Neuronal stem cell (in vitro differentiated cells): Measurements from ENCODE around the gene KCNK3.

ENCODE experiments used
- DNase-seq: peaks from one replicate; pipeline ENCODE4 v3.0.0-alpha.2; 2013; ENCODE audit warnings: low spot score
- H2AFZ ChIP-seq: one replicate; pipeline ENCODE4 v1.6.1; 2013; ENCODE audit warnings: mild to moderate bottlenecking, low read length, inconsistent platforms
- H2AK5ac ChIP-seq: 2 replicates; pipeline ENCODE4 v1.6.1; 2013; ENCODE audit warnings: low read depth, mild to moderate bottlenecking, inconsistent platforms, low read length, moderate library complexity, mixed read lengths
- H2BK120ac ChIP-seq: 2 replicates; pipeline ENCODE4 v1.6.1; 2013; ENCODE audit warnings: low read depth, mild to moderate bottlenecking, inconsistent platforms, low read length, moderate library complexity, mixed read lengths
- H2BK12ac ChIP-seq: one replicate; pipeline ENCODE4 v1.6.1; 2013; ENCODE audit warnings: low read length, inconsistent platforms
- H2BK15ac ChIP-seq: 2 replicates; pipeline ENCODE4 v1.6.1; 2013; ENCODE audit warnings: mild to moderate bottlenecking, low read length, inconsistent platforms, mixed read lengths
- H2BK5ac ChIP-seq: one replicate; pipeline ENCODE4 v1.6.1; 2013; ENCODE audit warnings: inconsistent platforms, mild to moderate bottlenecking, low read length, moderate library complexity
- H3K14ac ChIP-seq: one replicate; pipeline ENCODE4 v1.6.1; 2013; ENCODE audit warnings: low read length, inconsistent platforms
- H3K18ac ChIP-seq: 2 replicates; pipeline ENCODE4 v1.6.1; 2013; ENCODE audit warnings: low read length, inconsistent platforms
- H3K23ac ChIP-seq: 2 replicates; pipeline ENCODE4 v1.6.1; 2013; ENCODE audit warnings: low read depth, mild to moderate bottlenecking, mixed read lengths, low read length, inconsistent platforms; ENCODE audit not compliant: poor library complexity
- H3K27ac ChIP-seq: replicated peaks from 3 replicates; pipeline ENCODE4 v1.5.1; 2013; ENCODE audit warnings: low read length, inconsistent platforms
- H3K27me3 ChIP-seq, 3 experiments: 2 replicates each; pipeline ENCODE4 v1.6.1; 2013; ENCODE audit warnings: low read length in 3 of 3, mild to moderate bottlenecking in 2 of 3, inconsistent platforms in 1 of 3, low read depth in 1 of 3, mixed read lengths in 1 of 3, moderate library complexity in 1 of 3; ENCODE audit not compliant: control insufficient read depth in 3 of 3, insufficient read depth in 3 of 3
- H3K36me3 ChIP-seq, 2 donors: replicated peaks in 1 of 2; 2 replicates each; pipeline ENCODE4 v1.6.1; 2013; ENCODE audit warnings: low read length in 2 of 2; ENCODE audit not compliant: control insufficient read depth in 2 of 2, insufficient read depth in 2 of 2
- H3K4ac ChIP-seq: 2 replicates; pipeline ENCODE4 v1.6.1; 2013; ENCODE audit warnings: inconsistent platforms, mild to moderate bottlenecking, low read length, moderate library complexity
- H3K4me1 ChIP-seq, 2 donors: 1 replicate in 1 of 2; 2 replicates in 1 of 2; pipeline ENCODE4 v1.6.1; 2013; ENCODE audit warnings: low read length in 2 of 2, low read depth in 1 of 2; ENCODE audit not compliant: control insufficient read depth in 2 of 2, insufficient read depth in 1 of 2
- H3K4me2 ChIP-seq: one replicate; pipeline ENCODE4 v1.6.1; 2013; ENCODE audit warnings: mild to moderate bottlenecking, low read length, inconsistent platforms; ENCODE audit not compliant: insufficient read depth, poor library complexity, severe bottlenecking
- H3K4me3 ChIP-seq, 2 donors: 2 replicates each; pipeline ENCODE4 v1.5.1; 2013; ENCODE audit warnings: low read length in 2 of 2, mild to moderate bottlenecking in 2 of 2, inconsistent platforms in 1 of 2, moderate library complexity in 1 of 2
- H3K79me1 ChIP-seq: one replicate; pipeline ENCODE4 v1.6.1; 2013; ENCODE audit warnings: low read depth, mild to moderate bottlenecking, inconsistent platforms, low read length, moderate library complexity
- H3K9ac ChIP-seq: one replicate; pipeline ENCODE4 v1.6.1; 2013; ENCODE audit warnings: mild to moderate bottlenecking, low read depth, low read length, inconsistent platforms; ENCODE audit not compliant: poor library complexity
- H3K9me3 ChIP-seq, 2 donors: replicated peaks in 1 of 2; 2 replicates each; pipeline versions ENCODE3 to v1.6.1; 2013; ENCODE audit warnings: low read length in 2 of 2, mild to moderate bottlenecking in 2 of 2, inconsistent platforms in 1 of 2, low read depth in 1 of 2, mixed read lengths in 1 of 2, moderate library complexity in 1 of 2; ENCODE audit not compliant: control insufficient read depth in 2 of 2, insufficient read depth in 1 of 2
- H4K8ac ChIP-seq: one replicate; pipeline ENCODE4 v1.6.1; 2013; ENCODE audit warnings: low read depth, mild to moderate bottlenecking, inconsistent platforms, low read length, moderate library complexity
- H4K91ac ChIP-seq: one replicate; pipeline ENCODE4 v1.6.1; 2013; ENCODE audit warnings: low read length, low read depth, mild to moderate bottlenecking, inconsistent platforms; ENCODE audit not compliant: poor library complexity
- WGBS, 2 donors: extraction: QIAGEN DNeasy Blood & Tissue Kit; methylation state at CpG; one replicate each; pipeline ENCODE4 v1.1.7; 2013; ENCODE audit warnings: missing lambda C conversion rate in 2 of 2, mixed read lengths in 1 of 2; ENCODE audit not compliant: insufficient read length in 2 of 2, insufficient replicate concordance in 1 of 2; ENCODE audit errors: extremely low coverage in 2 of 2; 5-methylcytosine and 5-hydroxymethylcytosine counted together

The KCNK3 gene

GRCh38 chr2:26674002-26674751, 18.3 kb upstream of the KCNK3 start:
- DNase-seq, result no peak
- H3K9ac ChIP-seq, result no peak overlapping the region
- H2BK12ac ChIP-seq, result no peak overlapping the region
- no peak overlapping the region for H2AFZ ChIP-seq
- H3K27ac ChIP-seq, result no peak overlapping the region
- H2BK120ac ChIP-seq, result no peak overlapping the region
- peaks cover 0 to 2% of the 10 kb centered on the region in 2 donors for H3K4me1 ChIP-seq
- no CpG with 5 or more reads among the region's 14 CpGs for WGBS, 2 donors
- H2BK5ac ChIP-seq, result no peak overlapping the region
- no peak overlapping the region for H2BK15ac ChIP-seq
- peaks cover 0 to 67% (median 0%) of the 10 kb centered on the region in 3 experiments for H3K27me3 ChIP-seq
- no peaks in the 10 kb centered on the region for H3K79me1 ChIP-seq
- no peak overlapping the region for H3K4ac ChIP-seq
- H3K4me2 ChIP-seq, result no peak overlapping the region
- H2AK5ac ChIP-seq, result no peak overlapping the region
- no peaks in the 10 kb centered on the region for H3K36me3 ChIP-seq
- no peak overlapping the region for H4K8ac ChIP-seq
- no peak overlapping the region for H3K14ac ChIP-seq
- H3K9me3 ChIP-seq, result peaks cover 3 to 6% of the 10 kb centered on the region in 2 donors
- peak overlapping the region; percentile 7 for H3K18ac ChIP-seq
- no peak overlapping the region for H3K23ac ChIP-seq
- H4K91ac ChIP-seq, result peak overlapping the region; percentile 70
- H3K4me3 ChIP-seq, result no peak overlapping the region

- Histone ChIP-seq H3K4me3 (no peak overlapping the region), H3K18ac (peak overlapping the region; percentile 72), H2BK5ac (no peak overlapping the region), H4K91ac (no peak overlapping the region), H3K9ac (no peak overlapping the region), H2BK120ac (no peak overlapping the region), H3K4ac (no peak overlapping the region), H3K27ac (no peak overlapping the region), H3K79me1 (no peaks in the 10 kb centered on the region), H2BK15ac (no peak overlapping the region), H3K23ac (no peak overlapping the region), H3K4me1 (peaks cover 0 to 2% of the 10 kb centered on the region in 2 donors), H3K9me3 (peaks cover 3 to 6% of the 10 kb centered on the region in 2 donors), H3K27me3 (peaks cover 0 to 68% (median 0%) of the 10 kb centered on the region in 3 experiments), H2AK5ac (no peak overlapping the region), H3K36me3 (no peaks in the 10 kb centered on the region), H2AFZ (no peak overlapping the region), H2BK12ac (no peak overlapping the region), H4K8ac (no peak overlapping the region), H3K4me2 (no peak overlapping the region), H3K14ac (no peak overlapping the region)
- whole genome bisulfite sequencing, 2 donors, result no CpG with 5 or more reads among the region's 13 CpGs
- DNase-seq, result no peak
Measured at GRCh38 chr2:26674771-26675170, 17.8 kb upstream of the KCNK3 start.

- Histone ChIP-seq H3K4me2 (no peak overlapping the region), H3K27me3 (peaks cover 0 to 63% (median 0%) of the 10 kb centered on the region in 3 experiments), H3K4me1 (peaks cover 0 to 2% of the 10 kb centered on the region in 2 donors), H3K9me3 (peaks cover 3 to 6% of the 10 kb centered on the region in 2 donors), H3K27ac (no peak overlapping the region), H2AK5ac (no peak overlapping the region), H2BK12ac (peak overlapping the region; percentile 19), H2AFZ (no peak overlapping the region), H3K14ac (no peak overlapping the region), H4K8ac (no peak overlapping the region), H2BK5ac (no peak overlapping the region), H2BK120ac (no peak overlapping the region), H3K36me3 (no peaks in the 10 kb centered on the region), H3K9ac (no peak overlapping the region), H3K4me3 (no peak overlapping the region), H2BK15ac (no peak overlapping the region), H3K4ac (no peak overlapping the region), H3K79me1 (no peaks in the 10 kb centered on the region), H3K18ac (no peak overlapping the region), H3K23ac (no peak overlapping the region), H4K91ac (no peak overlapping the region)
- WGBS, 2 donors, result no CpG with 5 or more reads among the region's 6 CpGs
- DNase-seq, result no peak
Measured at GRCh38 chr2:26675651-26676255, 16.8 kb upstream of the KCNK3 start.

- Histone ChIP-seq H3K9ac (no peak overlapping the region), H2BK120ac (no peak overlapping the region), H4K8ac (no peak overlapping the region), H3K4me1 (peaks cover 0 to 5% of the 10 kb centered on the region in 2 donors), H3K4me3 (no peak overlapping the region), H2AFZ (no peak overlapping the region), H3K23ac (no peak overlapping the region), H2BK5ac (no peak overlapping the region), H3K14ac (no peak overlapping the region), H3K4me2 (no peak overlapping the region), H3K27ac (no peak overlapping the region), H2AK5ac (no peak overlapping the region), H3K9me3 (peaks cover 3 to 6% of the 10 kb centered on the region in 2 donors), H3K27me3 (peaks cover 0 to 63% (median 0%) of the 10 kb centered on the region in 3 experiments), H2BK15ac (no peak overlapping the region), H3K18ac (no peak overlapping the region), H3K36me3 (no peaks in the 10 kb centered on the region), H4K91ac (no peak overlapping the region), H3K79me1 (no peaks in the 10 kb centered on the region), H3K4ac (no peak overlapping the region), H2BK12ac (no peak overlapping the region)
- no peak for DNase-seq
- no CpG with 5 or more reads among the region's 4 CpGs for WGBS, 2 donors
Measured at GRCh38 chr2:26678035-26678434, 14.5 kb upstream of the KCNK3 start.
